ENCODE data around the gene NUP93. TPM values are rescaled to one million over a fixed set of nuclear protein-coding genes. Genes with fewer than 3 reads are reported as not detected.
A peak's percentile ranks its signal among the peaks of the same experiment; 100 is the strongest.

NUP93 gene
- total RNA-seq, 1 donor from 2014 or later, result 49.4 TPM

GRCh38 chr16:56773532-56773931, 43.6 kb downstream of the NUP93 start:
- Histone ChIP-seq H3K4me1 (peaks cover 24% of the 10 kb centered on the region), H3K4me3 (no peak overlapping the region), H3K27ac (no peak overlapping the region), H3K9me3 (no peaks in the 10 kb centered on the region), H3K27me3 (ENCODE audit: low read depth) (no peaks in the 10 kb centered on the region), H3K36me3 (no peaks in the 10 kb centered on the region)
- ATAC-seq (peak in 1 of 2 donors; percentile 50), DNase-seq (no peak)
- intact Hi-C loops (cut with DNase I), result no loop called here
- no peak for TF ChIP-seq CTCF (IDR thresholded peaks at IDR 0.05)

- Histone ChIP-seq H3K9me3 (no peaks in the 10 kb centered on the region), H3K4me1 (peaks cover 22% of the 10 kb centered on the region), H3K27ac (no peak overlapping the region), H3K27me3 (ENCODE audit: low read depth) (no peaks in the 10 kb centered on the region), H3K36me3 (no peaks in the 10 kb centered on the region), H3K4me3 (no peak overlapping the region)
- ATAC-seq, result no peak
- intact Hi-C loops (cut with DNase I), result no loop called here
- no peak for TF ChIP-seq CTCF (IDR thresholded peaks at IDR 0.05)
- no peak for DNase-seq
These were observed 44.2 kb downstream of the NUP93 start for GRCh38 chr16:56774016-56774680.

GRCh38 chr16:56775162-56775561, 45.2 kb downstream of the NUP93 start:
- intact Hi-C loops (cut with DNase I), result no loop called here

GRCh38 chr16:56776562-56776961, 46.6 kb downstream of the NUP93 start:
- Histone ChIP-seq H3K9me3 (no peaks in the 10 kb centered on the region), H3K27ac (no peak overlapping the region), H3K4me3 (no peak overlapping the region), H3K27me3 (ENCODE audit: low read depth) (no peaks in the 10 kb centered on the region), H3K36me3 (no peaks in the 10 kb centered on the region), H3K4me1 (peaks cover 11% of the 10 kb centered on the region)
- no peak for ATAC-seq
- no peak for DNase-seq
- TF ChIP-seq CTCF (IDR thresholded peaks at IDR 0.05), result no peak
- intact Hi-C loops (cut with DNase I), result no loop called here

More at GRCh38 chr16:56775162-56775561, 45.2 kb downstream of the NUP93 start:
- H3K4me3 ChIP-seq, result no peak overlapping the region
- H3K4me1 ChIP-seq, result peaks cover 11% of the 10 kb centered on the region
- H3K36me3 ChIP-seq, result no peaks in the 10 kb centered on the region
- no peak for ATAC-seq
- TF ChIP-seq CTCF (IDR thresholded peaks at IDR 0.05), result no peak
- H3K27me3 ChIP-seq (ENCODE audit: low read depth), result no peaks in the 10 kb centered on the region
- DNase-seq, result no peak
- H3K27ac ChIP-seq, result no peak overlapping the region
- H3K9me3 ChIP-seq, result no peaks in the 10 kb centered on the region

GRCh38 chr16:56777001-56777400, 47.1 kb downstream of the NUP93 start:
- no peak overlapping the region for H3K4me3 ChIP-seq
- DNase-seq (no peak), ATAC-seq (no peak)
- no peak overlapping the region for H3K27ac ChIP-seq
- peaks cover 11% of the 10 kb centered on the region for H3K4me1 ChIP-seq
- H3K9me3 ChIP-seq, result no peaks in the 10 kb centered on the region
- no peaks in the 10 kb centered on the region for H3K27me3 ChIP-seq (ENCODE audit: low read depth)
- H3K36me3 ChIP-seq, result no peaks in the 10 kb centered on the region
- intact Hi-C loops (cut with DNase I), result no loop called here
- no peak for TF ChIP-seq CTCF (IDR thresholded peaks at IDR 0.05)

All from lower lobe of right lung (tissue), 2 donors.